ENCODE results near the gene INTS4. TPM values are rescaled to one million over a fixed set of nuclear protein-coding genes. Genes with fewer than 3 reads are reported as not detected.

INTS4 gene
- total and polyA plus RNA-seq, 2 donors (not counting 1 experiment from before 2014, with no cell fraction given), result 46.1 to 78.9 TPM

DNA sequence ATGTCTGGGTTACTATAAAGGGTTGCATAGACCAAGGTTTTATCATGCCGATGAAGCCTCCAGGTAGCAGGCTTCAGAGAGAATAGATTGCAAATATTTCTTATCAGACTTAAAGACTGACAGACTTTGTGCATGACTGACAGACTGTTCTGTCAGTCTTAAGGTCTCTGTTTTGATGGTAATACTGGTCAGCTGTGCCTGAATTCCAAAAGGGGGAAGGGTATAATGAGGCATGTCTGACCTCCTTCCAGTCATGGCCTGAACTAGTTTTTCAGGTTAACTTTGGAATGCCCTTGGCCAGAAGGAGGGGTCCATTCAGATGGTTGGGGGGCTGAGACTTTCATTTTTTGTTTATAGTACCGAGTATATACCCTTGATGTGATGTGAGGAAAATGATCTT, 33.3 kb upstream of the INTS4 start:
- Histone ChIP-seq H2AFZ (ENCODE audit: insufficient read depth, low read depth, low read length, poor library complexity, severe bottlenecking) (no peak overlapping the region), H3K9me3 (ENCODE audit: control extremely low read depth in 1 of 3, control insufficient read depth in 2 of 3, insufficient read depth in 1 of 3, low read length in 2 of 3) (peaks cover 0 to 7% (median 0%) of the 10 kb centered on the region in 3 donors), H3K4me2 (replicated peaks; ENCODE audit: low read depth, low read length, poor library complexity, severe bottlenecking) (no peak overlapping the region), H3K27ac (ENCODE audit: low read length in 2 of 2) (no peak overlapping the region), H3K36me3 (replicated peaks in 1 of 2; ENCODE audit: control extremely low read depth in 1 of 2, control insufficient read depth in 1 of 2, extremely low read depth in 1 of 2, insufficient read depth in 2 of 2, low read length in 1 of 2) (no peaks in the 10 kb centered on the region), H3K79me2 (ENCODE audit: control insufficient read depth, insufficient read depth, low read length) (no peaks in the 10 kb centered on the region), H4K20me1 (ENCODE audit: control insufficient read depth, insufficient read depth, low read length, poor library complexity, severe bottlenecking) (no peaks in the 10 kb centered on the region), H3K9ac (ENCODE audit: low read length) (no peak overlapping the region), H3K4me3 (ENCODE audit: control extremely low read depth in 1 of 5, extremely low read depth in 1 of 5, insufficient read depth in 1 of 5, low read depth in 2 of 5, low read length in 4 of 5) (no peak overlapping the region), H3K4me1 (ENCODE audit: control insufficient read depth in 2 of 2, insufficient read depth in 2 of 2, low read length in 2 of 2) (peaks cover 3 to 4% of the 10 kb centered on the region in 2 donors), H3K27me3 (replicated peaks in 1 of 4; ENCODE audit: control extremely low read depth in 1 of 4, control insufficient read depth in 3 of 4, insufficient read depth in 4 of 4, low read length in 3 of 4) (peaks cover 0 to 7% (median 3%) of the 10 kb centered on the region in 4 experiments)
- peaks cover 1% of the 10 kb centered on the region for H3K4me1 Mint-ChIP-seq
- POLR2A ChIA-PET, result no interaction called here
- intact Hi-C loops (cut with micrococcal nuclease), result no loop called here
- peaks cover 8% of the 10 kb centered on the region for H3K27me3 Mint-ChIP-seq
- no peak overlapping the region for H3K4me3 Mint-ChIP-seq
- peaks cover 5% of the 10 kb centered on the region for H3K9me3 Mint-ChIP-seq (ENCODE audit: insufficient read depth)
- no peak for ATAC-seq (ENCODE audit: low read depth)
- H3K27ac Mint-ChIP-seq, result no peak overlapping the region
- WGBS (ENCODE audit: insufficient coverage), result 100% methylated on average over 1 of the region's 2 CpGs
- DNase-seq, result no peak
- TF ChIP-seq, protein P1, sequence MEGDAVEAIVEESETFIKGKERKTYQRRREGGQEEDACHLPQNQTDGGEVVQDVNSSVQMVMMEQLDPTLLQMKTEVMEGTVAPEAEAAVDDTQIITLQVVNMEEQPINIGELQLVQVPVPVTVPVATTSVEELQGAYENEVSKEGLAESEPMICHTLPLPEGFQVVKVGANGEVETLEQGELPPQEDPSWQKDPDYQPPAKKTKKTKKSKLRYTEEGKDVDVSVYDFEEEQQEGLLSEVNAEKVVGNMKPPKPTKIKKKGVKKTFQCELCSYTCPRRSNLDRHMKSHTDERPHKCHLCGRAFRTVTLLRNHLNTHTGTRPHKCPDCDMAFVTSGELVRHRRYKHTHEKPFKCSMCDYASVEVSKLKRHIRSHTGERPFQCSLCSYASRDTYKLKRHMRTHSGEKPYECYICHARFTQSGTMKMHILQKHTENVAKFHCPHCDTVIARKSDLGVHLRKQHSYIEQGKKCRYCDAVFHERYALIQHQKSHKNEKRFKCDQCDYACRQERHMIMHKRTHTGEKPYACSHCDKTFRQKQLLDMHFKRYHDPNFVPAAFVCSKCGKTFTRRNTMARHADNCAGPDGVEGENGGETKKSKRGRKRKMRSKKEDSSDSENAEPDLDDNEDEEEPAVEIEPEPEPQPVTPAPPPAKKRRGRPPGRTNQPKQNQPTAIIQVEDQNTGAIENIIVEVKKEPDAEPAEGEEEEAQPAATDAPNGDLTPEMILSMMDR (IDR thresholded peaks at IDR 0.05), result no peak
- no peak for TF ChIP-seq EZH2 (IDR thresholded peaks at IDR 0.05; ENCODE audit: borderline replicate concordance, insufficient read depth, low read depth, low read length, poor library complexity, severe bottlenecking)
- CTCF ChIA-PET, result no interaction called here

DNA sequence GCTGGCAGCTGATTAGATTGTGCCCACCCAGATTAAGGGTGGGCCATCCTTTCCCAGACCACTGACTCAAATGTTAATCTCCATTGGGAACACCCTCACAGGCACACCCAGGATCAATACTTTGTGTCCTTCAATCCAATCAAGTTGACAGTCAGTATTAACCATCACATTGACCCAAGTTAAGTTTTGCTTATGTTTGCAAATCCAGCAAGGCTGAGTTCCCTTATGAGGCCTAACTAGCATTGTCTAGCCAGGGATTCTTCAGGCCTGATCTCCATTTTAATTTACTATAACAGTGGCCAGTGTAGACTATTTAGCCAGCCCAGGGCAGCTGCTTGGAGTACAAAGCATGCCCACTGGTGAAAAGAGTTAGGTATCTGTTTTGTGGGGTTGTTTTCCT, 30.9 kb upstream of the INTS4 start:
- POLR2A ChIA-PET, result no interaction called here
- peaks cover 3 to 7% of the 10 kb centered on the region in 2 donors for H3K4me1 ChIP-seq (ENCODE audit: control insufficient read depth in 2 of 2, insufficient read depth in 2 of 2, low read length in 2 of 2)
- intact Hi-C loops (cut with micrococcal nuclease), result no loop called here
- no peak overlapping the region for H3K4me3 ChIP-seq (ENCODE audit: control extremely low read depth in 1 of 5, extremely low read depth in 1 of 5, insufficient read depth in 1 of 5, low read depth in 2 of 5, low read length in 4 of 5)
- Mint-ChIP-seq H3K4me3 (no peak overlapping the region), H3K27ac (no peak overlapping the region), H3K27me3 (peaks cover 21% of the 10 kb centered on the region), H3K4me1 (peaks cover 2% of the 10 kb centered on the region), H3K9me3 (ENCODE audit: insufficient read depth) (peaks cover 5% of the 10 kb centered on the region)
- peaks cover 0 to 7% (median 0%) of the 10 kb centered on the region in 3 donors for H3K9me3 ChIP-seq (ENCODE audit: control extremely low read depth in 1 of 3, control insufficient read depth in 2 of 3, insufficient read depth in 1 of 3, low read length in 2 of 3)
- no peaks in the 10 kb centered on the region for H3K79me2 ChIP-seq (ENCODE audit: control insufficient read depth, insufficient read depth, low read length)
- H3K27ac ChIP-seq (ENCODE audit: low read length in 2 of 2), result no peak overlapping the region
- H4K20me1 ChIP-seq (ENCODE audit: control insufficient read depth, insufficient read depth, low read length, poor library complexity, severe bottlenecking), result no peaks in the 10 kb centered on the region
- peaks cover 0 to 20% (median 4%) of the 10 kb centered on the region in 4 experiments for H3K27me3 ChIP-seq (replicated peaks in 1 of 4; ENCODE audit: control extremely low read depth in 1 of 4, control insufficient read depth in 3 of 4, insufficient read depth in 4 of 4, low read length in 3 of 4)
- no peak for ATAC-seq (ENCODE audit: low read depth)
- H3K4me2 ChIP-seq (replicated peaks; ENCODE audit: low read depth, low read length, poor library complexity, severe bottlenecking), result no peak overlapping the region
- H2AFZ ChIP-seq (ENCODE audit: insufficient read depth, low read depth, low read length, poor library complexity, severe bottlenecking), result no peak overlapping the region
- no peaks in the 10 kb centered on the region for H3K36me3 ChIP-seq (replicated peaks in 1 of 2; ENCODE audit: control extremely low read depth in 1 of 2, control insufficient read depth in 1 of 2, extremely low read depth in 1 of 2, insufficient read depth in 2 of 2, low read length in 1 of 2)
- CTCF ChIA-PET, result interaction anchor here (0.5 kb wide), 1 partner anchor 263 kb away, joined by 4 read pairs; no protein-coding TSS in a partner anchor
- no peak for DNase-seq
- TF ChIP-seq, protein P1 (IDR thresholded peaks at IDR 0.05), result no peak
- TF ChIP-seq EZH2 (IDR thresholded peaks at IDR 0.05; ENCODE audit: borderline replicate concordance, insufficient read depth, low read depth, low read length, poor library complexity, severe bottlenecking), result no peak
- no peak overlapping the region for H3K9ac ChIP-seq (ENCODE audit: low read length)

Data from B cell (primary cell).